ENCODE measurements around the gene CELSR2. TPM values are rescaled to one million over a fixed set of nuclear protein-coding genes. Genes with fewer than 3 reads are reported as not detected.

CELSR2 gene
- total and polyA plus RNA-seq, 12 donors = 0.93 to 10.6 (median 6.2) TPM

DNA sequence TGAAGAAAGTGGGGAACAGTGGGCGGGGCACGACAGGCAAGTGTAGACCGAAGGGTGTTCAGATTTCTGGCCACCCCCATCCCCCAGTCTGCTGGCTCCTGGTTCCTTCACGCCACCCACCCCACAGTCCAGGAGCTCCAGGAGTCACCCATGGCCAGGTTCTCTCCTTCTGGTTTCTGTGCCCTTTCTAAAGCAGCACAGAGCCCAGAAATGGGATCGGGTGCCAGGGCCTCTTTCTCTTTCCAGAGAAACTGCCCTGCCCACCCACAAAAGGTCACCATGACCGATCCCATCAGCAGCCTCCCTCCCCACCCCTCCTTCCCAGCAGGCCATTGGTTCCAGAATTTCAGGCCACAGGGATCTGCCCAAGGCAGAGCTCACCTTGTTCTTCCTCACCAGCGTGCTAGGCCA lies 3.2 kb upstream of the CELSR2 start:
- no peak for DNase-seq
- peaks cover 2 to 25% (median 18%) of the 10 kb centered on the region in 9 donors for H3K4me1 ChIP-seq
- no peak overlapping the region for H3K4me3 ChIP-seq
- intact Hi-C loops (cut with DNase I) = no loop called here
- no peak overlapping the region for H3K27ac ChIP-seq
- peaks cover 0 to 36% (median 9%) of the 10 kb centered on the region in 7 donors for H3K27me3 ChIP-seq
- no peaks in the 10 kb centered on the region for H3K36me3 ChIP-seq
- WGBS, 2 donors = 87 to 92% methylated on average over 7 of the region's 7 CpGs
- no peak for ATAC-seq
- TF ChIP-seq, protein P1, sequence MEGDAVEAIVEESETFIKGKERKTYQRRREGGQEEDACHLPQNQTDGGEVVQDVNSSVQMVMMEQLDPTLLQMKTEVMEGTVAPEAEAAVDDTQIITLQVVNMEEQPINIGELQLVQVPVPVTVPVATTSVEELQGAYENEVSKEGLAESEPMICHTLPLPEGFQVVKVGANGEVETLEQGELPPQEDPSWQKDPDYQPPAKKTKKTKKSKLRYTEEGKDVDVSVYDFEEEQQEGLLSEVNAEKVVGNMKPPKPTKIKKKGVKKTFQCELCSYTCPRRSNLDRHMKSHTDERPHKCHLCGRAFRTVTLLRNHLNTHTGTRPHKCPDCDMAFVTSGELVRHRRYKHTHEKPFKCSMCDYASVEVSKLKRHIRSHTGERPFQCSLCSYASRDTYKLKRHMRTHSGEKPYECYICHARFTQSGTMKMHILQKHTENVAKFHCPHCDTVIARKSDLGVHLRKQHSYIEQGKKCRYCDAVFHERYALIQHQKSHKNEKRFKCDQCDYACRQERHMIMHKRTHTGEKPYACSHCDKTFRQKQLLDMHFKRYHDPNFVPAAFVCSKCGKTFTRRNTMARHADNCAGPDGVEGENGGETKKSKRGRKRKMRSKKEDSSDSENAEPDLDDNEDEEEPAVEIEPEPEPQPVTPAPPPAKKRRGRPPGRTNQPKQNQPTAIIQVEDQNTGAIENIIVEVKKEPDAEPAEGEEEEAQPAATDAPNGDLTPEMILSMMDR (IDR thresholded peaks at IDR 0.05) = no peak
- H3K9me3 ChIP-seq = no peaks in the 10 kb centered on the region

DNA sequence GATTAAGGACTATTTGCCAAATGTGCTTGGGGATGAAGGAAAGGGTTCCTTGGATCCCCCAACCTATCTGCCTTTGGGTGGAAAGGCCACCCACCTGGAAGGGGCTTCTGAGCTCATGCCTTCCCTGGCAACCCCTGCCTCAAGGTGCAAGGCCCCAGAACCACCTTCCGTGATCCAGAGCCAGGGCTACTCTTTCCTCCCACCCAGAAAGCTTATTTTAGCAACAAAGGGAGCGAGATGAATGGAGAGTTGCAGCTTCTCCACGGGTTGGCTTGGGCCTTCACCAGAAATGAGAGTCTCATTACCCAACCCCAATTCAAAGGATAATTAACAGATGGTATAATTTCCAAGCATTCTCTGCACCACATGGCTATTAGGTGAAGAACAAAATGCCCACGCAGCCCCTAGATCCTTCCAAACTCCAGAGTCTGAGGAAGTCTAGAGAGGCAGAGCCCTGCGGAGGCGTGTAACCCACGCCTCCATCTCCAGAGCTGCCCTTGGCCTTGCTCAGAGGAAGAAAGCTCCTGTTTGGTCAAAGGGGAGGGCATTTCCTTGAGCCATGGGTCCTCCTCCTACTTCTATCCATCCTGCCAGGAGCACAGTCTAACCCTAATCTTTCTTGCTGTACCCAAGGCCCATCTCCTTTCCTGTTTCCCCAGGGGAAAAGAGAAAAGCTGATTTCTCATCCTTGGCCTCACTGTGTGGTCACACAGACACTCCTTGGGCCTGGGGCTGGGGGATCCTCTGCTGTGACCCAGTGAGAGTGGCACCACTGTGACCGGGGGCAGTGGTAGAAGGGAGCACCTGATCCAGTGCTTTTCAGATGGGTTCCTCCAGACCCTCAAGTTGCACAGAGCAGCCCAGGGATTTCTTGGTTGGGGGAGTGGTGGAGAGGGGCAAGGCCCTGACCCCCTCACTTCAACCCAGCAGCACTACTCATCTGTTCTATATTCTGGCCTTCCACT lies 1.7 kb upstream of the CELSR2 start:
- ATAC-seq = no peak
- TF ChIP-seq, protein P1 (IDR thresholded peaks at IDR 0.05) = no peak
- DNase-seq = no peak
- no peaks in the 10 kb centered on the region for H3K36me3 ChIP-seq
- WGBS, 2 donors = 87 to 91% methylated on average over 8 of the region's 8 CpGs
- H3K27me3 ChIP-seq = peaks cover 0 to 27% (median 9%) of the 10 kb centered on the region in 7 donors
- no peak overlapping the region for H3K27ac ChIP-seq
- H3K4me1 ChIP-seq = peaks cover 0 to 13% (median 5%) of the 10 kb centered on the region in 9 donors
- H3K4me3 ChIP-seq = no peak overlapping the region
- intact Hi-C loops (cut with DNase I) = no loop called here
- H3K9me3 ChIP-seq = no peaks in the 10 kb centered on the region

DNA sequence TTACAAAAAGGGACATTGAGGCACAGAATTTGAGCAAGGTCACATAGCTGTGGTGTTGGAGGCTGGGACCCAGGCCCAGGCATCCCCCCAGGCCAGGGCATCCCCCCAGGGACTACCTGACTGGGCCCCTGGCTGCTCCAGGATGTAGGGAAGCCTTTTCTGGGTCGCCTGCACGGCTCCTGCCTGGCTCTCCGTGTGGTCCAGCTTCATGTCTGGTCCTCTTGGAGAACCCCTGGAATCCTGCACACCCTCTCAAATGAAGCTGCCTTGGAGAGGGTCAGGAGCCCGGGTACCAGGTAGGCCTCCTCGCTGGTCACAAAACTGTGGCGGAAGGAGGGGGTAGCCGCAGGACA lies 919 bp upstream of the CELSR2 start:
- no peak overlapping the region for H3K27ac ChIP-seq
- H3K36me3 ChIP-seq = no peaks in the 10 kb centered on the region
- peaks cover 0 to 27% (median 9%) of the 10 kb centered on the region in 7 donors for H3K27me3 ChIP-seq
- TF ChIP-seq, protein P1 (IDR thresholded peaks at IDR 0.05) = no peak
- H3K4me3 ChIP-seq = no peak overlapping the region
- DNase-seq (no peak), ATAC-seq (no peak)
- intact Hi-C loops (cut with DNase I) = no loop called here
- 96 to 97% methylated on average over 7 of the region's 7 CpGs for WGBS, 2 donors
- H3K4me1 ChIP-seq = peaks cover 0 to 17% (median 7%) of the 10 kb centered on the region in 9 donors
- H3K9me3 ChIP-seq = no peaks in the 10 kb centered on the region

DNA sequence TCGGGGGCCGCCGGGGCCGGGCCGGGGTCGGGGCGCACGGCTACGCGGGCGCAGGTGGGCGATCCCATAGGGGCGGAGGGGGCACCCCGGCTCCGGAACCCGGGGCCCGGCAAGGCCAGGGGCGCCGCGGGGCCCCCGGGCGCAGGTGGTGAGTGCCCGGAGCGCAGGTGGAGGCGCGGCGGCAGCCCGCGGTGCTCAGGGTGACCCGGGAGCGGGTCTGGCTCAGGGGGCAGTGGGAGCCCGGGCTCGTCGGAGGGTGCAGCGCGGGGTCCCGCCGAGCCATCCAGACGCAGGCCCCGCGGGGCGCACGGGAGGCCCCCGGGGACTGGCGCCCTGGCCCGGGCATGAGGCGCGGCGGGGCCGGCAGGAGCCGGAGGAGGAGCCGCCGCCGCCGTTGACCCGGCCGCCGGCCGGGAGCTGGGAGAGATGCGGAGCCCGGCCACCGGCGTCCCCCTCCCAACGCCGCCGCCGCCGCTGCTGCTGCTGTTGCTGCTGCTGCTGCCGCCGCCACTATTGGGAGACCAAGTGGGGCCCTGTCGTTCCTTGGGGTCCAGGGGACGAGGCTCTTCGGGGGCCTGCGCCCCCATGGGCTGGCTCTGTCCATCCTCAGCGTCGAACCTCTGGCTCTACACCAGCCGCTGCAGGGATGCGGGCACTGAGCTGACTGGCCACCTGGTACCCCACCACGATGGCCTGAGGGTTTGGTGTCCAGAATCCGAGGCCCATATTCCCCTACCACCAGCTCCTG lies 489 bp downstream of the CELSR2 start:
- ATAC-seq = peak in 2 of 8 donors; percentile 3 to 16
- H3K27ac ChIP-seq = no peak overlapping the region
- intact Hi-C loops (cut with DNase I) = no loop called here

More for the DNA sequence above, 489 bp downstream of the CELSR2 start:
- Histone ChIP-seq H3K27me3 (peaks cover 0 to 27% (median 8%) of the 10 kb centered on the region in 7 donors), H3K4me3 (peak overlapping the region in 9 of 10 donors; percentile 44 to 77 (median 57)), H3K9me3 (no peaks in the 10 kb centered on the region), H3K36me3 (no peaks in the 10 kb centered on the region), H3K4me1 (peaks cover 10 to 31% (median 21%) of the 10 kb centered on the region in 9 donors)
- 3% methylated on average over 60 to 80 of the region's 80 CpGs for WGBS, 2 donors
- no peak for DNase-seq
- TF ChIP-seq, protein P1 (IDR thresholded peaks at IDR 0.05) = no peak
